BJ (cell line): ENCODE results near the gene ITCH. TPM values are rescaled to one million over a fixed set of nuclear protein-coding genes. Genes with fewer than 3 reads are reported as not detected.

Experiments
- CTCF ChIA-PET: fragments of 350-600 bp; formaldehyde crosslinking; extraction: SDS; loops from one replicate; lab custom pipeline; 2021; ENCODE audit warnings: antibody characterized with exemption, inconsistent platforms; lab: Yijun Ruan, JAX
- POLR2A ChIA-PET: fragments of 300-600 bp; sonication (Branson Sonifier 250); formaldehyde crosslinking; extraction: SDS; loops from one replicate; lab custom pipeline; 2021; ENCODE audit warnings: antibody characterized with exemption; lab: Charles Lee
- DNase-seq: peaks from one replicate; pipeline ENCODE4 v3.0.0-alpha.2; 2011; ENCODE audit warnings: low read depth
- H3K27me3 ChIP-seq: 2 replicates; pipeline ENCODE4 v1.6.0; 2011; ENCODE audit warnings: low read length; ENCODE audit not compliant: control insufficient read depth, insufficient read depth
- H3K36me3 ChIP-seq: 2 replicates; pipeline ENCODE4 v1.5.1; 2011; ENCODE audit warnings: low read length; ENCODE audit not compliant: control insufficient read depth, insufficient read depth
- H3K4me3 ChIP-seq: 2 replicates; pipeline ENCODE4 v1.5.1; 2011; ENCODE audit warnings: low read depth, mild to moderate bottlenecking, control low read depth, low read length
- CTCF ChIP-seq: IDR thresholded peaks from 2 replicates; pipeline ENCODE4 v1.5.1; 2011; ENCODE audit warnings: low read depth, mild to moderate bottlenecking, control low read depth, inconsistent platforms, low read length, moderate library complexity; ENCODE audit not compliant: insufficient read depth
- polyA plus RNA-seq: library from polyadenylated mRNA; depleted of rRNA; stranded (reverse); fragments of >200 nt; gene quantifications from 2 replicates; pipeline ENCODE4 v1.2.3, GENCODE V29; 2011

The ITCH gene
- polyA plus RNA-seq, 1 experiment: 7.8 TPM

DNA sequence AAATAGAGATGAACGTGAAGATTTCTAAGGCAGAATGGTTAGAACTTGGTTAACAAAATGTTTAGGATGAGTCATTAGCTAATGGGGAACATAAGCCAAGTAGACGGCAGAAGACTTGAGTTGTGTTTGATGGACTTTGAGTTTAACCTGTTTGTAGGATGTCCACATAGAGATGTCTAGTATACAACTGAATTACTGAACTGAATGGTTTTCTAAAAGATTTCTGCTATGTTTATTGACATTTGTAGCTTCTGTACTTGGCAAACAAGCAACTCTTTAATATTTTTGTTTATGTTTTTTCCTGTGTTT lies 98.7 kb downstream of the ITCH start:
- no peak for DNase-seq
- CTCF ChIA-PET: interaction anchor here (1.6 to 2.1 kb wide), 3 partner anchors 11 to 149 kb away, joined by 4 to 8 read pairs (median 7); no protein-coding TSS in a partner anchor
- Histone ChIP-seq H3K27me3 (no peaks in the 10 kb centered on the region), H3K4me3 (no peak overlapping the region), H3K36me3 (peaks cover 4% of the 10 kb centered on the region; the same call in 1 of the 2 replicates)
- POLR2A ChIA-PET: interaction anchor here (0.6 kb wide), 1 partner anchor 64 kb away, joined by 5 read pairs; no protein-coding TSS in a partner anchor
- TF ChIP-seq CTCF: no peak

- H3K36me3 ChIP-seq: peaks cover 2% of the 10 kb centered on the region; the same call in 1 of the 2 replicates
- CTCF ChIA-PET: no interaction called here
- POLR2A ChIA-PET: no interaction called here
- TF ChIP-seq CTCF: no peak
- no peaks in the 10 kb centered on the region for H3K27me3 ChIP-seq
- DNase-seq: no peak
- H3K4me3 ChIP-seq: no peak overlapping the region
These were observed 105.9 kb downstream of the ITCH start for GRCh38 chr20:34468951-34469350.

- POLR2A ChIA-PET: interaction anchor here (0.6 kb wide), 1 partner anchor 277 kb away, joined by 3 read pairs; no protein-coding TSS in a partner anchor
- H3K4me3 ChIP-seq: no peak overlapping the region
- peak; percentile 46 for DNase-seq
These were observed 109.3 kb downstream of the ITCH start for GRCh38 chr20:34472246-34472925.

GRCh38 chr20:34473262-34473883 lies 110.3 kb downstream of the ITCH start:
- DNase-seq: no peak
- ChIA-PET POLR2A (no interaction called here), CTCF (interaction anchor here (0.7 to 2.3 kb wide), 7 partner anchors 9 to 283 kb away, joined by 3 to 43 read pairs (median 3); no protein-coding TSS in a partner anchor)
- peaks cover 4% of the 10 kb centered on the region for H3K36me3 ChIP-seq
- H3K4me3 ChIP-seq: no peak overlapping the region
- no peaks in the 10 kb centered on the region for H3K27me3 ChIP-seq
- TF ChIP-seq CTCF: peak; percentile 53

More at GRCh38 chr20:34472246-34472925, 109.3 kb downstream of the ITCH start:
- peaks cover 3% of the 10 kb centered on the region for H3K36me3 ChIP-seq
- H3K27me3 ChIP-seq: no peaks in the 10 kb centered on the region
- CTCF ChIA-PET: interaction anchor here (0.7 to 2.3 kb wide), 5 partner anchors 10 to 232 kb away, joined by 3 to 43 read pairs (median 6); no protein-coding TSS in a partner anchor
- TF ChIP-seq CTCF: no peak
